ENCODE measurements around the gene CD55. TPM values are rescaled to one million over a fixed set of nuclear protein-coding genes. Genes with fewer than 3 reads are reported as not detected.

Gene CD55
- total and polyA plus RNA-seq, 2 of the 13 experiments (the other 11 are each of a cell fraction or from before 2014, with no cell fraction given) = 6.0 to 56.0 TPM

- ATAC-seq (no peak), DNase-seq (ENCODE audit: low spot score) (no peak), FAIRE-seq (no peak)
- ChIA-PET POLR2A (no interaction called here), CTCF (ENCODE audit: low intra/inter-chr PET ratio, low total read pairs) (no interaction called here)
- no peaks in the 10 kb centered on the region for H3K36me3 ChIP-seq (replicated peaks in 1 of 2; ENCODE audit: control insufficient read depth in 1 of 2, insufficient read depth in 2 of 2, low read length in 2 of 2)
- no peak overlapping the region for H3K4me2 ChIP-seq (ENCODE audit: low read depth, low read length)
- H3K27me3 ChIP-seq (ENCODE audit: control insufficient read depth in 1 of 2, insufficient read depth in 2 of 2, low read length in 2 of 2) = no peaks in the 10 kb centered on the region
- no TSS peak for BruUV-seq (replicated peaks)
- no peak overlapping the region for H2AFZ ChIP-seq (ENCODE audit: low read length)
- H3K27ac ChIP-seq (ENCODE audit: extremely low read length, insufficient read depth, low read length) = no peak overlapping the region
- intact Hi-C loops (cut with micrococcal nuclease; ENCODE audit: unreplicated experiment) (no loop called here), in situ Hi-C loops (cut with HindIII; ENCODE audit: extremely low pct_ligation_motif_present, low pct_unique_long_range_greater_than_20kb) (no loop called here)
- no peak overlapping the region for H3K9ac ChIP-seq (ENCODE audit: insufficient read depth, low read depth, low read length)
- 96% methylated on average over 2 of the region's 2 CpGs for WGBS (ENCODE audit: low lambda C conversion rate)
- no peaks in the 10 kb centered on the region for H3K79me2 ChIP-seq (ENCODE audit: insufficient read depth, low read length)
- no peaks in the 10 kb centered on the region for H4K20me1 ChIP-seq (ENCODE audit: insufficient read depth, low read length)
- no peaks in the 10 kb centered on the region for H3K4me1 ChIP-seq (ENCODE audit: insufficient read depth, low read length)
- no peaks in the 10 kb centered on the region for H3K9me3 ChIP-seq (ENCODE audit: low read length)
- no peak overlapping the region for H3K4me3 ChIP-seq (replicated peaks in 1 of 3; ENCODE audit: insufficient read depth in 1 of 3, low read depth in 2 of 3, low read length in 3 of 3)
- TF ChIP-seq ZFX (CRISPR knock-in tag; IDR thresholded peaks at IDR 0.05; ENCODE audit: low read depth) (no peak), SIN3B (IDR thresholded peaks at IDR 0.05; ENCODE audit: low read length) (no peak), KMT2B (CRISPR knock-in tag; IDR thresholded peaks at IDR 0.05) (no peak), AHDC1 (CRISPR knock-in tag; IDR thresholded peaks at IDR 0.05; ENCODE audit: borderline replicate concordance) (no peak), ZNF34 (CRISPR knock-in tag; IDR thresholded peaks at IDR 0.05; ENCODE audit: borderline replicate concordance) (no peak), ZBTB20 (CRISPR knock-in tag; IDR thresholded peaks at IDR 0.05; ENCODE audit: borderline replicate concordance, low read depth) (no peak), ZNF710 (CRISPR knock-in tag; IDR thresholded peaks at IDR 0.05; ENCODE audit: borderline replicate concordance) (no peak), ZNF180 (CRISPR knock-in tag; IDR thresholded peaks at IDR 0.05; ENCODE audit: borderline replicate concordance, low read depth) (no peak), ARID5B (CRISPR knock-in tag; IDR thresholded peaks at IDR 0.05) (no peak)
Measured at GRCh38 chr1:207361889-207362288, 40.4 kb downstream of the CD55 start.
